Skeletal muscle satellite cell (primary cell): ENCODE measurements around the gene CPSF4.
"Not testable (repeated sequence)": the region's sequence is repeated elsewhere in the genome, so short reads cannot be mapped to it uniquely, and the experiment has no call there.

Experiments used
- H3K27me3 ChIP-seq: 2 replicates; pipeline ENCODE4 v1.7.0; 2013; ENCODE audit warnings: low read length; ENCODE audit not compliant: control insufficient read depth, insufficient read depth
- H3K36me3 ChIP-seq: 2 replicates; pipeline ENCODE4 v1.7.0; 2013; ENCODE audit warnings: mild to moderate bottlenecking, control low read depth, low read length; ENCODE audit not compliant: insufficient read depth
- H3K4me1 ChIP-seq: 2 replicates; pipeline ENCODE4 v1.7.0; 2013; ENCODE audit warnings: low read length; ENCODE audit not compliant: control insufficient read depth, insufficient read depth
- H3K4me2 ChIP-seq: 2 replicates; pipeline ENCODE4 v1.7.0; 2013; ENCODE audit warnings: mild to moderate bottlenecking, low read length
- H3K4me3 ChIP-seq: 2 replicates; pipeline ENCODE4 v1.7.0; 2013; ENCODE audit warnings: low read length
- H3K9ac ChIP-seq: 2 replicates; pipeline ENCODE4 v1.7.0; 2013; ENCODE audit warnings: mild to moderate bottlenecking, low read depth, low read length, moderate library complexity
- H3K9me3 ChIP-seq: replicated peaks from 2 replicates; pipeline ENCODE4 v1.7.0; 2013; ENCODE audit warnings: mild to moderate bottlenecking, control low read depth, low read length

CPSF4 gene

GRCh38 chr7:99429756-99430155 lies 9.0 kb upstream of the CPSF4 start:
- H3K4me3 ChIP-seq, result no peak overlapping the region
- no peak overlapping the region for H3K9ac ChIP-seq
- no peaks in the 10 kb centered on the region for H3K27me3 ChIP-seq
- H3K4me1 ChIP-seq, result no peaks in the 10 kb centered on the region
- H3K36me3 ChIP-seq, result peaks cover 43% of the 10 kb centered on the region
- no peak overlapping the region for H3K4me2 ChIP-seq
- H3K9me3 ChIP-seq, result no peaks in the 10 kb centered on the region

GRCh38 chr7:99431756-99432540 lies 6.8 kb upstream of the CPSF4 start:
- H3K9ac ChIP-seq, H3K27me3 ChIP-seq: not testable (repeated sequence)
- H3K36me3 ChIP-seq, result peaks cover 42% of the 10 kb centered on the region

GRCh38 chr7:99433158-99433557 lies 5.6 kb upstream of the CPSF4 start:
- Histone ChIP-seq H3K36me3 (peaks cover 42% of the 10 kb centered on the region), H3K27me3 (no peaks in the 10 kb centered on the region), H3K4me3 (no peak overlapping the region), H3K9me3 (no peaks in the 10 kb centered on the region), H3K4me2 (no peak overlapping the region), H3K4me1 (peaks cover 6% of the 10 kb centered on the region), H3K9ac (no peak overlapping the region)

More at GRCh38 chr7:99431756-99432540, 6.8 kb upstream of the CPSF4 start:
- not testable (repeated sequence) for H3K9me3 ChIP-seq, H3K4me3 ChIP-seq, H3K4me2 ChIP-seq, H3K4me1 ChIP-seq

GRCh38 chr7:99437946-99438572 lies 684 bp upstream of the CPSF4 start:
- Histone ChIP-seq H3K9ac (peak overlapping the region; percentile 94), H3K36me3 (peaks cover 26% of the 10 kb centered on the region), H3K4me1 (peaks cover 20% of the 10 kb centered on the region), H3K4me2 (peak overlapping the region; percentile 91), H3K27me3 (no peaks in the 10 kb centered on the region), H3K4me3 (peak overlapping the region; percentile 88), H3K9me3 (no peaks in the 10 kb centered on the region)

GRCh38 chr7:99440195-99440594 lies 1.5 kb downstream of the CPSF4 start:
- Histone ChIP-seq H3K36me3 (peaks cover 20% of the 10 kb centered on the region), H3K9me3 (no peaks in the 10 kb centered on the region), H3K27me3 (no peaks in the 10 kb centered on the region), H3K4me2 (peak overlapping the region; percentile 92), H3K4me1 (peaks cover 20% of the 10 kb centered on the region), H3K4me3 (peak overlapping the region; percentile 88), H3K9ac (peak overlapping the region; percentile 94)

- H3K4me3 ChIP-seq, result no peak overlapping the region
- H3K36me3 ChIP-seq, result peaks cover 65% of the 10 kb centered on the region
- H3K4me2 ChIP-seq, result no peak overlapping the region
- H3K9me3 ChIP-seq, result no peaks in the 10 kb centered on the region
- H3K27me3 ChIP-seq, result no peaks in the 10 kb centered on the region
- H3K4me1 ChIP-seq, result peaks cover 5% of the 10 kb centered on the region
- no peak overlapping the region for H3K9ac ChIP-seq
These were observed 7.4 kb downstream of the CPSF4 start for GRCh38 chr7:99446096-99446495.

- Histone ChIP-seq H3K9me3 (no peaks in the 10 kb centered on the region), H3K36me3 (peaks cover 70% of the 10 kb centered on the region), H3K4me3 (no peak overlapping the region), H3K4me1 (no peaks in the 10 kb centered on the region), H3K9ac (no peak overlapping the region), H3K4me2 (no peak overlapping the region), H3K27me3 (no peaks in the 10 kb centered on the region)
These were observed 9.2 kb downstream of the CPSF4 start for GRCh38 chr7:99447943-99448342.

- no peaks in the 10 kb centered on the region for H3K9me3 ChIP-seq
- H3K9ac ChIP-seq, result no peak overlapping the region
- peaks cover 76% of the 10 kb centered on the region for H3K36me3 ChIP-seq
- no peaks in the 10 kb centered on the region for H3K4me1 ChIP-seq
- H3K27me3 ChIP-seq, result no peaks in the 10 kb centered on the region
- no peak overlapping the region for H3K4me3 ChIP-seq
- no peak overlapping the region for H3K4me2 ChIP-seq
These were observed 10.1 kb downstream of the CPSF4 start for GRCh38 chr7:99448855-99449254.

- peaks cover 78% of the 10 kb centered on the region for H3K36me3 ChIP-seq
These were observed 10.6 kb downstream of the CPSF4 start for GRCh38 chr7:99449326-99449725.

GRCh38 chr7:99451936-99452335 lies 13.2 kb downstream of the CPSF4 start:
- H3K9ac ChIP-seq, result no peak overlapping the region
- H3K4me1 ChIP-seq, result no peaks in the 10 kb centered on the region
- peaks cover 83% of the 10 kb centered on the region for H3K36me3 ChIP-seq
- H3K27me3 ChIP-seq, result no peaks in the 10 kb centered on the region
- H3K9me3 ChIP-seq, result no peaks in the 10 kb centered on the region
- H3K4me3 ChIP-seq, result no peak overlapping the region
- no peak overlapping the region for H3K4me2 ChIP-seq

More at GRCh38 chr7:99449326-99449725, 10.6 kb downstream of the CPSF4 start:
- Histone ChIP-seq H3K4me1 (no peaks in the 10 kb centered on the region), H3K4me3 (no peak overlapping the region), H3K4me2 (no peak overlapping the region), H3K9ac (no peak overlapping the region), H3K9me3 (no peaks in the 10 kb centered on the region), H3K27me3 (no peaks in the 10 kb centered on the region)

- Histone ChIP-seq H3K4me3 (no peak overlapping the region), H3K9me3 (no peaks in the 10 kb centered on the region), H3K4me2 (no peak overlapping the region), H3K9ac (no peak overlapping the region), H3K36me3 (peaks cover 89% of the 10 kb centered on the region), H3K4me1 (no peaks in the 10 kb centered on the region), H3K27me3 (no peaks in the 10 kb centered on the region)
These were observed 13.8 kb downstream of the CPSF4 start for GRCh38 chr7:99452541-99452940.

GRCh38 chr7:99453105-99453504 lies 14.4 kb downstream of the CPSF4 start:
- H3K9me3 ChIP-seq, result no peaks in the 10 kb centered on the region
- no peaks in the 10 kb centered on the region for H3K4me1 ChIP-seq
- no peak overlapping the region for H3K4me3 ChIP-seq
- no peak overlapping the region for H3K4me2 ChIP-seq
- no peak overlapping the region for H3K9ac ChIP-seq
- peaks cover 90% of the 10 kb centered on the region for H3K36me3 ChIP-seq
- no peaks in the 10 kb centered on the region for H3K27me3 ChIP-seq
